B cell (primary cell): ENCODE measurements around the gene UBE2E3. TPM values are rescaled to one million over a fixed set of nuclear protein-coding genes. Genes with fewer than 3 reads are reported as not detected.

Source experiments
- ATAC-seq: fragments of 200-7000 bp; cut with Tn5 transposase; one replicate; pipeline ENCODE4 v1.10.0; 2021; ENCODE audit warnings: low read depth, mild to moderate bottlenecking, moderate number of reproducible peaks, moderate library complexity
- CTCF ChIA-PET: fragments of 350-600 bp; sonication (Branson Sonifier 250); formaldehyde crosslinking; loops from one replicate; lab custom pipeline; 2021; ENCODE audit warnings: antibody characterized with exemption, inconsistent platforms; lab: Charles Lee
- POLR2A ChIA-PET: fragments of 350-600 bp; sonication (Branson Sonifier 250); formaldehyde crosslinking; loops from one replicate; lab custom pipeline; 2021; ENCODE audit warnings: antibody characterized with exemption; lab: Charles Lee
- DNase-seq: peaks from one replicate; pipeline ENCODE4 v3.0.0; 2013
- H2AFZ ChIP-seq: 2 replicates; pipeline ENCODE4 v1.6.1; 2012; ENCODE audit warnings: mild to moderate bottlenecking, low read depth, low read length; ENCODE audit not compliant: insufficient read depth, poor library complexity, severe bottlenecking
- H3K27ac ChIP-seq, 2 donors: 1 replicate in 1 of 2; 2 replicates in 1 of 2; pipeline ENCODE4 v1.5.1; 2012 to 2013; ENCODE audit warnings: low read length in 2 of 2, mild to moderate bottlenecking in 2 of 2, moderate library complexity in 1 of 2
- H3K27me3 ChIP-seq, 4 experiments: fragments of 200-600 bp in 1 of 4; sonication (generic) in 1 of 4; replicated peaks in 1 of 4; 1 replicate in 2 of 4; 2 replicates in 2 of 4; pipeline versions ENCODE4 v1.6.1 to v1.7.0; 2013 to 2016; ENCODE audit warnings: low read length in 3 of 4, mild to moderate bottlenecking in 2 of 4, mixed read lengths in 1 of 4, moderate library complexity in 1 of 4; ENCODE audit not compliant: insufficient read depth in 4 of 4, control insufficient read depth in 3 of 4; ENCODE audit errors: control extremely low read depth in 1 of 4
- H3K36me3 ChIP-seq, 2 experiments: replicated peaks in 1 of 2; 1 replicate in 1 of 2; 2 replicates in 1 of 2; pipeline versions ENCODE4 v1.6.1 to v1.7.1; 2013; ENCODE audit warnings: low read length in 1 of 2; ENCODE audit not compliant: insufficient read depth in 2 of 2, control insufficient read depth in 1 of 2; ENCODE audit errors: control extremely low read depth in 1 of 2, extremely low read depth in 1 of 2
- H3K4me1 ChIP-seq, 2 donors: fragments of 200-600 bp in 1 of 2; sonication (generic) in 1 of 2; 1 replicate in 1 of 2; 2 replicates in 1 of 2; pipeline versions ENCODE4 v1.5.1 to v1.6.1; 2013 to 2017; ENCODE audit warnings: low read length in 2 of 2; ENCODE audit not compliant: control insufficient read depth in 2 of 2, insufficient read depth in 2 of 2
- H3K4me2 ChIP-seq: replicated peaks from 2 replicates; pipeline ENCODE3; 2012; ENCODE audit warnings: mild to moderate bottlenecking, low read depth, low read length; ENCODE audit not compliant: poor library complexity, severe bottlenecking
- H3K4me3 ChIP-seq, 5 experiments: fragments of 200-600 bp in 1 of 5; sonication (generic) in 1 of 5; 1 replicate in 3 of 5; 2 replicates in 2 of 5; pipeline versions ENCODE4 v1.5.1 to v1.7.0; 2011 to 2016; ENCODE audit warnings: low read length in 4 of 5, mild to moderate bottlenecking in 4 of 5, low read depth in 2 of 5, control low read depth in 1 of 5, moderate library complexity in 1 of 5; ENCODE audit not compliant: insufficient read depth in 1 of 5; ENCODE audit errors: control extremely low read depth in 1 of 5, extremely low read depth in 1 of 5
- H3K79me2 ChIP-seq: fragments of 200-600 bp; sonication (generic); one replicate; pipeline ENCODE4 v1.6.0; 2016; ENCODE audit warnings: low read length; ENCODE audit not compliant: control insufficient read depth, insufficient read depth
- H3K9ac ChIP-seq: fragments of 200-600 bp; sonication (generic); 2 replicates; pipeline ENCODE4 v1.6.1; 2017; ENCODE audit warnings: mild to moderate bottlenecking, low read length, moderate library complexity
- H3K9me3 ChIP-seq, 3 donors: one replicate each; pipeline versions ENCODE4 v1.6.1 to v1.7.1; 2013; ENCODE audit warnings: low read length in 2 of 3; ENCODE audit not compliant: control insufficient read depth in 2 of 3, insufficient read depth in 1 of 3; ENCODE audit errors: control extremely low read depth in 1 of 3
- H4K20me1 ChIP-seq: 2 replicates; pipeline ENCODE4 v1.6.0; 2012; ENCODE audit warnings: mild to moderate bottlenecking, low read length; ENCODE audit not compliant: insufficient read depth, control insufficient read depth, poor library complexity, severe bottlenecking
- H3K27ac Mint-ChIP-seq: one replicate; pipeline ENCODE4 v1.8.0; 2021; ENCODE audit warnings: mixed read lengths
- H3K27me3 Mint-ChIP-seq: one replicate; pipeline ENCODE4 v1.8.0; 2021; ENCODE audit warnings: mixed read lengths
- H3K4me1 Mint-ChIP-seq: one replicate; pipeline ENCODE4 v1.8.0; 2021; ENCODE audit warnings: mixed read lengths
- H3K4me3 Mint-ChIP-seq: one replicate; pipeline ENCODE4 v1.8.0; 2021; ENCODE audit warnings: mixed read lengths
- H3K9me3 Mint-ChIP-seq: one replicate; pipeline ENCODE4 v1.8.0; 2022; ENCODE audit warnings: mixed read lengths; ENCODE audit not compliant: insufficient read depth
- CTCF ChIP-seq: fragments of 200-600 bp; IDR thresholded peaks from one replicate; pipeline ENCODE4 v1.8.0; 2022; ENCODE audit warnings: antibody characterized with exemption, mild to moderate bottlenecking
- EZH2 ChIP-seq: IDR thresholded peaks from 2 replicates; pipeline ENCODE4 v1.6.1; 2012; ENCODE audit warnings: borderline replicate concordance, low read depth, mild to moderate bottlenecking, moderate library complexity, low read length; ENCODE audit not compliant: insufficient read depth, poor library complexity, severe bottlenecking
- WGBS: methylation state at CpG from one replicate; pipeline ENCODE4 v1.1.5; 2013; ENCODE audit warnings: missing lambda C conversion rate; ENCODE audit not compliant: insufficient coverage; 5-methylcytosine and 5-hydroxymethylcytosine counted together
- intact Hi-C: fragments of 100-400 bp; cut with micrococcal nuclease; formaldehyde crosslinking; loops from one replicate; pipeline ENCODE4 v1.10.0; 2022
- polyA plus RNA-seq: library from polyadenylated mRNA; depleted of rRNA; stranded (reverse); fragments of >200 nt; gene quantifications from 2 replicates; pipeline ENCODE4 v1.2.3, GENCODE V29; 2012
- total RNA-seq, 2 donors: library from RNA; stranded (reverse); fragments of 120-200 nt in 1 of 2; gene quantifications; 1 replicate in 1 of 2; 2 replicates in 1 of 2; pipeline versions ENCODE4 v1.2.3 to v1.2.4, GENCODE V29; 2013 to 2022

UBE2E3 gene
- total and polyA plus RNA-seq, 2 donors (not counting 1 experiment from before 2014, with no cell fraction given) = 26.7 to 31.6 TPM

- ATAC-seq = no peak
- Mint-ChIP-seq H3K9me3 (no peaks in the 10 kb centered on the region), H3K27ac (no peak overlapping the region), H3K27me3 (no peaks in the 10 kb centered on the region), H3K4me3 (no peak overlapping the region), H3K4me1 (peaks cover 13% of the 10 kb centered on the region)
- H3K4me3 ChIP-seq = no peak overlapping the region
- no peak overlapping the region for H3K4me2 ChIP-seq
- H2AFZ ChIP-seq = no peak overlapping the region
- no peak overlapping the region for H3K9ac ChIP-seq
- H3K27ac ChIP-seq = no peak overlapping the region
- TF ChIP-seq EZH2 = no peak
- TF ChIP-seq CTCF = no peak
- H3K79me2 ChIP-seq = peaks cover 36% of the 10 kb centered on the region
- H3K36me3 ChIP-seq = no peaks in the 10 kb centered on the region
- no peaks in the 10 kb centered on the region for H3K4me1 ChIP-seq
- POLR2A ChIA-PET = no interaction called here
- no peaks in the 10 kb centered on the region for H3K27me3 ChIP-seq
- DNase-seq = no peak
- no peaks in the 10 kb centered on the region for H3K9me3 ChIP-seq
- intact Hi-C loops = no loop called here
- CTCF ChIA-PET = interaction anchor here (0.8 kb wide), 1 partner anchor 8 kb away, joined by 4 read pairs; no protein-coding TSS in a partner anchor
- H4K20me1 ChIP-seq = peaks cover 5% of the 10 kb centered on the region
Measured at GRCh38 chr2:181005326-181005655, 24.9 kb downstream of the UBE2E3 start.

- WGBS = no CpG with 5 or more reads among the region's 1 CpG
- Histone ChIP-seq H3K27ac (no peak overlapping the region), H4K20me1 (peaks cover 10% of the 10 kb centered on the region), H3K36me3 (no peaks in the 10 kb centered on the region), H3K9me3 (no peaks in the 10 kb centered on the region), H3K9ac (no peak overlapping the region), H3K4me2 (no peak overlapping the region), H3K4me3 (no peak overlapping the region), H3K79me2 (peaks cover 41% of the 10 kb centered on the region), H3K4me1 (no peaks in the 10 kb centered on the region), H2AFZ (no peak overlapping the region), H3K27me3 (no peaks in the 10 kb centered on the region)
- Mint-ChIP-seq H3K9me3 (no peaks in the 10 kb centered on the region), H3K4me3 (no peak overlapping the region), H3K27ac (no peak overlapping the region), H3K4me1 (peaks cover 18% of the 10 kb centered on the region), H3K27me3 (no peaks in the 10 kb centered on the region)
- no peak for ATAC-seq
- ChIA-PET POLR2A (no interaction called here), CTCF (interaction anchor here (0.8 kb wide), 1 partner anchor 9 kb away, joined by 4 read pairs; no protein-coding TSS in a partner anchor)
- intact Hi-C loops = no loop called here
- no peak for DNase-seq
- TF ChIP-seq EZH2 (no peak), CTCF (no peak)
Measured at GRCh38 chr2:181005809-181006208, 25.4 kb downstream of the UBE2E3 start.
